Neural cell (in vitro differentiated cells): ENCODE results near the gene GRM1. TPM values are rescaled to one million over a fixed set of nuclear protein-coding genes. Genes with fewer than 3 reads are reported as not detected.

Experiments
- H2AFZ ChIP-seq: fragments of 200-600, 300-800 bp; sonication (generic), shearing (Covaris generic); 2 replicates; pipeline ENCODE4 v1.6.0; 2014; ENCODE audit warnings: low read depth, mild to moderate bottlenecking, antibody characterized with exemption, low read length, moderate library complexity
- H3F3A ChIP-seq: fragments of 200-600 bp; shearing (Covaris generic); 2 replicates; pipeline ENCODE4 v1.6.1; 2016; ENCODE audit warnings: mild to moderate bottlenecking, moderate library complexity, mixed read lengths, antibody characterized with exemption, low read length; ENCODE audit not compliant: insufficient read depth, poor library complexity, severe bottlenecking
- H3K27ac ChIP-seq: fragments of 200-600, 300-800 bp; sonication (generic), shearing (Covaris generic); 2 replicates; pipeline ENCODE4 v1.5.1; 2014; ENCODE audit warnings: mild to moderate bottlenecking, low read length, moderate library complexity
- H3K27me3 ChIP-seq: fragments of 300-800, 200-600 bp; sonication (generic), shearing (Covaris generic); 2 replicates; pipeline ENCODE4 v1.6.0; 2014; ENCODE audit warnings: mild to moderate bottlenecking, low read depth, low read length, moderate library complexity; ENCODE audit not compliant: insufficient read depth
- H3K36me3 ChIP-seq: fragments of 300-800, 200-600 bp; sonication (generic), shearing (Covaris generic); 2 replicates; pipeline ENCODE4 v1.5.1; 2014; ENCODE audit warnings: mild to moderate bottlenecking, antibody characterized with exemption, low read length, moderate library complexity; ENCODE audit not compliant: insufficient read depth
- H3K4me2 ChIP-seq: fragments of 300-800, 200-600 bp; sonication (generic), shearing (Covaris generic); 2 replicates; pipeline ENCODE4 v1.6.0; 2014; ENCODE audit warnings: mild to moderate bottlenecking, low read length
- H3K4me3 ChIP-seq: fragments of 300-800, 200-600 bp; sonication (generic), shearing (Covaris generic); 2 replicates; pipeline ENCODE4 v1.5.1; 2014; ENCODE audit warnings: mild to moderate bottlenecking, low read length, moderate library complexity
- H3K79me2 ChIP-seq: fragments of 200-600 bp; shearing (Covaris generic); replicated peaks from 2 replicates; pipeline ENCODE4 v1.6.0; 2014; ENCODE audit warnings: mild to moderate bottlenecking, low read length, moderate library complexity; ENCODE audit not compliant: insufficient read depth
- H3K9ac ChIP-seq: fragments of 300-800, 200-600 bp; sonication (generic), shearing (Covaris generic); 2 replicates; pipeline ENCODE4 v1.6.1; 2016; ENCODE audit warnings: mild to moderate bottlenecking, low read length, mixed read lengths
- H3K9me2 ChIP-seq: fragments of 200-600 bp; shearing (Covaris generic); 2 replicates; pipeline ENCODE4 v1.6.1; 2016; ENCODE audit warnings: mild to moderate bottlenecking, low read length, mixed read lengths; ENCODE audit not compliant: insufficient read depth
- H3K9me3 ChIP-seq: fragments of 200-600, 300-800 bp; sonication (generic), shearing (Covaris generic); 2 replicates; pipeline ENCODE4 v1.6.1; 2016; ENCODE audit warnings: mild to moderate bottlenecking, mixed run types, low read length, moderate library complexity, mixed read lengths
- H4K20me1 ChIP-seq: fragments of 200-600 bp; shearing (Covaris generic); 2 replicates; pipeline ENCODE4 v1.6.1; 2016; ENCODE audit warnings: mild to moderate bottlenecking, mixed run types; ENCODE audit not compliant: insufficient read depth
- EP300 ChIP-seq: fragments of 450-650 bp; conservative IDR thresholded peaks from 2 replicates; pipeline ENCODE4 v1.6.1; 2014; ENCODE audit warnings: antibody characterized with exemption, mild to moderate bottlenecking, moderate library complexity; ENCODE audit not compliant: poor library complexity, severe bottlenecking
- EZH2 ChIP-seq: fragments of 200-600, 300-800 bp; shearing (Covaris generic), sonication (generic); IDR thresholded peaks from 2 replicates; pipeline ENCODE4 v1.6.1; 2014; ENCODE audit warnings: antibody characterized with exemption, low read length, borderline replicate concordance, mild to moderate bottlenecking; ENCODE audit not compliant: insufficient read depth, poor library complexity, severe bottlenecking
- MXI1 ChIP-seq: fragments of 450-650 bp; conservative IDR thresholded peaks from 2 replicates; pipeline ENCODE4 v1.6.1; 2014; ENCODE audit warnings: antibody characterized with exemption, mild to moderate bottlenecking; ENCODE audit not compliant: poor library complexity, severe bottlenecking
- POLR2AphosphoS5 ChIP-seq: IDR thresholded peaks from 2 replicates; pipeline ENCODE4 v1.6.1; 2012
- RAD21 ChIP-seq: fragments of 450-650 bp; conservative IDR thresholded peaks from 2 replicates; pipeline ENCODE4 v1.6.1; 2014; ENCODE audit warnings: antibody characterized with exemption, mild to moderate bottlenecking, moderate library complexity
- SMC3 ChIP-seq: fragments of 450-650 bp; conservative IDR thresholded peaks from 2 replicates; pipeline ENCODE4 v1.6.1; 2014; ENCODE audit warnings: antibody characterized with exemption, mild to moderate bottlenecking, moderate library complexity; ENCODE audit not compliant: poor library complexity
- TAF1 ChIP-seq: IDR thresholded peaks from 2 replicates; pipeline ENCODE4 v1.6.1; 2012; ENCODE audit warnings: low read depth
- polyA plus RNA-seq: library from polyadenylated mRNA; depleted of rRNA; stranded (reverse); fragments of >200 nt; gene quantifications from 2 replicates; pipeline ENCODE4 v1.2.3, GENCODE V29; 2014
- TF ChIP-seq, protein P1 (sequence below): IDR thresholded peaks from 2 replicates; pipeline ENCODE4 v1.6.1; 2012; ENCODE audit warnings: borderline replicate concordance
- TF ChIP-seq, protein P2 (sequence below): fragments of 450-650 bp; IDR thresholded peaks from 2 replicates; pipeline ENCODE4 v1.5.1; 2014; ENCODE audit warnings: antibody characterized with exemption, mild to moderate bottlenecking, moderate library complexity; ENCODE audit not compliant: poor library complexity, severe bottlenecking

Gene GRM1
- polyA plus RNA-seq, 1 donor from 2014 or later, result 2.9 TPM

DNA sequence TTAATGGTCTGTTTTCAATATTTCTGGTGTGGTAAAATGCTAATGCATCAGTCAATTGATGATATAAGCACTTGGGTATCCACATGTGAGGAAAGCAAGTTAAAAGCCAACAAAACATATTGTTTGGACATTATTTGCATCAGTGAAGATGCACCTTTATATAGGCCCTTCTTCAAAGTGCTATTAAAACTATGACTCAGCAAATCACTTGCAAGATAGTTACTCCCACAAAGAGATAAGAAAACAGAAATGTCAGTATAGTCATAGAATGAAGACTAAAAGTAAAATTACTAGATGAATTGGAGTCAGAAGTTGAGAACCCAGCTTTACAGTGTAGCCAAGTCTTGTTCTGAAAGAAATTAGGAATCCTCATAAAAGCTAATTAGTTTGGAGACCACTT, 14.6 kb upstream of the GRM1 start:
- Histone ChIP-seq H3K36me3 (no peaks in the 10 kb centered on the region), H3K4me2 (no peak overlapping the region), H2AFZ (no peak overlapping the region), H3K9me2 (no peaks in the 10 kb centered on the region), H4K20me1 (no peaks in the 10 kb centered on the region), H3K27me3 (no peaks in the 10 kb centered on the region), H3F3A (no peaks in the 10 kb centered on the region), H3K27ac (no peak overlapping the region), H3K9me3 (peaks cover 9% of the 10 kb centered on the region), H3K79me2 (no peaks in the 10 kb centered on the region), H3K4me3 (no peak overlapping the region), H3K9ac (no peak overlapping the region)
- TF ChIP-seq EP300, result no peak
- TF ChIP-seq EZH2, result no peak
- no peak for TF ChIP-seq SMC3
- TF ChIP-seq, protein P1, sequence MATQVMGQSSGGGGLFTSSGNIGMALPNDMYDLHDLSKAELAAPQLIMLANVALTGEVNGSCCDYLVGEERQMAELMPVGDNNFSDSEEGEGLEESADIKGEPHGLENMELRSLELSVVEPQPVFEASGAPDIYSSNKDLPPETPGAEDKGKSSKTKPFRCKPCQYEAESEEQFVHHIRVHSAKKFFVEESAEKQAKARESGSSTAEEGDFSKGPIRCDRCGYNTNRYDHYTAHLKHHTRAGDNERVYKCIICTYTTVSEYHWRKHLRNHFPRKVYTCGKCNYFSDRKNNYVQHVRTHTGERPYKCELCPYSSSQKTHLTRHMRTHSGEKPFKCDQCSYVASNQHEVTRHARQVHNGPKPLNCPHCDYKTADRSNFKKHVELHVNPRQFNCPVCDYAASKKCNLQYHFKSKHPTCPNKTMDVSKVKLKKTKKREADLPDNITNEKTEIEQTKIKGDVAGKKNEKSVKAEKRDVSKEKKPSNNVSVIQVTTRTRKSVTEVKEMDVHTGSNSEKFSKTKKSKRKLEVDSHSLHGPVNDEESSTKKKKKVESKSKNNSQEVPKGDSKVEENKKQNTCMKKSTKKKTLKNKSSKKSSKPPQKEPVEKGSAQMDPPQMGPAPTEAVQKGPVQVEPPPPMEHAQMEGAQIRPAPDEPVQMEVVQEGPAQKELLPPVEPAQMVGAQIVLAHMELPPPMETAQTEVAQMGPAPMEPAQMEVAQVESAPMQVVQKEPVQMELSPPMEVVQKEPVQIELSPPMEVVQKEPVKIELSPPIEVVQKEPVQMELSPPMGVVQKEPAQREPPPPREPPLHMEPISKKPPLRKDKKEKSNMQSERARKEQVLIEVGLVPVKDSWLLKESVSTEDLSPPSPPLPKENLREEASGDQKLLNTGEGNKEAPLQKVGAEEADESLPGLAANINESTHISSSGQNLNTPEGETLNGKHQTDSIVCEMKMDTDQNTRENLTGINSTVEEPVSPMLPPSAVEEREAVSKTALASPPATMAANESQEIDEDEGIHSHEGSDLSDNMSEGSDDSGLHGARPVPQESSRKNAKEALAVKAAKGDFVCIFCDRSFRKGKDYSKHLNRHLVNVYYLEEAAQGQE, result no peak
- TF ChIP-seq RAD21, result no peak
- TF ChIP-seq TAF1, result no peak
- TF ChIP-seq, protein P2, sequence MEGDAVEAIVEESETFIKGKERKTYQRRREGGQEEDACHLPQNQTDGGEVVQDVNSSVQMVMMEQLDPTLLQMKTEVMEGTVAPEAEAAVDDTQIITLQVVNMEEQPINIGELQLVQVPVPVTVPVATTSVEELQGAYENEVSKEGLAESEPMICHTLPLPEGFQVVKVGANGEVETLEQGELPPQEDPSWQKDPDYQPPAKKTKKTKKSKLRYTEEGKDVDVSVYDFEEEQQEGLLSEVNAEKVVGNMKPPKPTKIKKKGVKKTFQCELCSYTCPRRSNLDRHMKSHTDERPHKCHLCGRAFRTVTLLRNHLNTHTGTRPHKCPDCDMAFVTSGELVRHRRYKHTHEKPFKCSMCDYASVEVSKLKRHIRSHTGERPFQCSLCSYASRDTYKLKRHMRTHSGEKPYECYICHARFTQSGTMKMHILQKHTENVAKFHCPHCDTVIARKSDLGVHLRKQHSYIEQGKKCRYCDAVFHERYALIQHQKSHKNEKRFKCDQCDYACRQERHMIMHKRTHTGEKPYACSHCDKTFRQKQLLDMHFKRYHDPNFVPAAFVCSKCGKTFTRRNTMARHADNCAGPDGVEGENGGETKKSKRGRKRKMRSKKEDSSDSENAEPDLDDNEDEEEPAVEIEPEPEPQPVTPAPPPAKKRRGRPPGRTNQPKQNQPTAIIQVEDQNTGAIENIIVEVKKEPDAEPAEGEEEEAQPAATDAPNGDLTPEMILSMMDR, result no peak
- no peak for TF ChIP-seq POLR2AphosphoS5
- TF ChIP-seq MXI1, result no peak

DNA sequence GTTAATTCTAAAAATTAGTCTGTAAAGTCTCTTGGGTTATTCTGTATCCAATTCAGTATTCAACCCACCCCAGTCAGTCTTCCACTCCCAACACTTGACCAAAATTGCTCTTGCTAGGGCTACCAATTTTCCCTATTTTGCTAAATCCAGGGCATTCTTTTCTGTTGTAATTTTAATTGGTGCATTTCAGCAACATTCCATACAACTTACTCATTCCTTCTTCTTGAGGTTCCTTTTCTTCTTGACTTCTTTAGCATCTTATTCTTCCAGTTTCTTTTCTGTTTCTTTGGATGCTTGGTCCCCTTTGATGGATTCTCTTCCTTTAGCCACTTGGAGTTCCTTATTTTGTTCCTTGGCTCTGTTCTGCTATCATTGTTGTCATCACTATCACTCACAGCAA, 11.2 kb upstream of the GRM1 start:
- no peaks in the 10 kb centered on the region for H3K79me2 ChIP-seq
- no peaks in the 10 kb centered on the region for H3K9me2 ChIP-seq

More for the DNA sequence above, 11.2 kb upstream of the GRM1 start:
- Histone ChIP-seq H3K36me3 (no peaks in the 10 kb centered on the region), H3K9ac (no peak overlapping the region), H3K4me3 (no peak overlapping the region), H4K20me1 (no peaks in the 10 kb centered on the region), H3K27ac (no peak overlapping the region), H3K9me3 (no peaks in the 10 kb centered on the region), H3F3A (no peaks in the 10 kb centered on the region), H3K27me3 (no peaks in the 10 kb centered on the region), H2AFZ (no peak overlapping the region), H3K4me2 (no peak overlapping the region)
- no peak for TF ChIP-seq EP300
- TF ChIP-seq RAD21, result no peak
- TF ChIP-seq SMC3, result no peak
- TF ChIP-seq, protein P1, result no peak
- no peak for TF ChIP-seq TAF1
- TF ChIP-seq MXI1, result no peak
